ENCODE data around the gene TSSK2.

TSSK2 gene

GRCh38 chr22:19174106-19175025 lies 43.3 kb downstream of the TSSK2 start:
- no peak for DNase-seq (ENCODE audit: low spot score)
- no peak for TF ChIP-seq CTCF (IDR thresholded peaks at IDR 0.05; ENCODE audit: extremely low read depth, insufficient read depth, missing control alignments)
- in situ Hi-C loops (cut with MboI; ENCODE audit: low pct_unique_long_range_greater_than_20kb, low sequenced_read_pairs, unreplicated experiment): no loop called here

GRCh38 chr22:19175026-19175601 lies 44.0 kb downstream of the TSSK2 start:
- in situ Hi-C loops (cut with MboI; ENCODE audit: low pct_unique_long_range_greater_than_20kb, low sequenced_read_pairs, unreplicated experiment): no loop called here
- TF ChIP-seq CTCF (IDR thresholded peaks at IDR 0.05; ENCODE audit: extremely low read depth, insufficient read depth, missing control alignments): no peak
- no peak for DNase-seq (ENCODE audit: low spot score)

GRCh38 chr22:19175602-19176174 lies 44.6 kb downstream of the TSSK2 start:
- in situ Hi-C loops (cut with MboI; ENCODE audit: low pct_unique_long_range_greater_than_20kb, low sequenced_read_pairs, unreplicated experiment): no loop called here
- TF ChIP-seq CTCF (IDR thresholded peaks at IDR 0.05; ENCODE audit: extremely low read depth, insufficient read depth, missing control alignments): no peak
- no peak for DNase-seq (ENCODE audit: low spot score)

GRCh38 chr22:19176175-19176643 lies 45.1 kb downstream of the TSSK2 start:
- TF ChIP-seq CTCF (IDR thresholded peaks at IDR 0.05; ENCODE audit: extremely low read depth, insufficient read depth, missing control alignments): no peak
- DNase-seq (ENCODE audit: low spot score): no peak
- in situ Hi-C loops (cut with MboI; ENCODE audit: low pct_unique_long_range_greater_than_20kb, low sequenced_read_pairs, unreplicated experiment): no loop called here

GRCh38 chr22:19176732-19177131 lies 45.6 kb downstream of the TSSK2 start:
- DNase-seq (ENCODE audit: low spot score): no peak
- in situ Hi-C loops (cut with MboI; ENCODE audit: low pct_unique_long_range_greater_than_20kb, low sequenced_read_pairs, unreplicated experiment): no loop called here
- no peak for TF ChIP-seq CTCF (IDR thresholded peaks at IDR 0.05; ENCODE audit: extremely low read depth, insufficient read depth, missing control alignments)

- in situ Hi-C loops (cut with MboI; ENCODE audit: low pct_unique_long_range_greater_than_20kb, low sequenced_read_pairs, unreplicated experiment): no loop called here
- DNase-seq (ENCODE audit: low spot score): no peak
- TF ChIP-seq CTCF (IDR thresholded peaks at IDR 0.05; ENCODE audit: extremely low read depth, insufficient read depth, missing control alignments): no peak
Observed at GRCh38 chr22:19177164-19178064, 46.3 kb downstream of the TSSK2 start.
